BLaER1 treated with 17β-estradiol and CSF1 and Interleukin-3, amounts not matched to agents 10 nM and 100 nM (cell line): ENCODE results near the gene GSAP.

ENCODE experiments used
- H3K27ac ChIP-seq, 11 experiments: shearing (Covaris generic); formaldehyde crosslinking; 2 replicates each; pipeline ENCODE4 v1.8.1; 2022
- H3K27me3 ChIP-seq, 11 experiments: shearing (Covaris generic); formaldehyde crosslinking; 2 replicates each; pipeline ENCODE4 v1.8.1; 2022
- H3K36me3 ChIP-seq, 11 experiments: shearing (Covaris generic); formaldehyde crosslinking; 2 replicates each; pipeline ENCODE4 v1.8.1; 2022
- H3K4me1 ChIP-seq, 10 experiments: shearing (Covaris generic); formaldehyde crosslinking; 2 replicates each; pipeline ENCODE4 v1.8.1; 2022
- H3K4me2 ChIP-seq, 11 experiments: shearing (Covaris generic); formaldehyde crosslinking; 2 replicates each; pipeline ENCODE4 v1.8.1; 2022
- H3K4me3 ChIP-seq, 10 experiments: shearing (Covaris generic); formaldehyde crosslinking; 2 replicates each; pipeline ENCODE4 v1.8.1; 2022
- H3K9ac ChIP-seq, 11 experiments: shearing (Covaris generic); formaldehyde crosslinking; 2 replicates each; pipeline ENCODE4 v1.8.1; 2022
- H3K9me3 ChIP-seq, 11 experiments: shearing (Covaris generic); formaldehyde crosslinking; replicated peaks in 1 of 11; 2 replicates each; pipeline ENCODE4 v1.8.1; 2022
- H4K20me1 ChIP-seq, 11 experiments: shearing (Covaris generic); formaldehyde crosslinking; 2 replicates each; pipeline ENCODE4 v1.8.1; 2022
- Cebpa-rat ChIP-seq, 11 experiments: shearing (Covaris generic); IDR thresholded peaks; 2 replicates each; pipeline ENCODE4 v1.8.1; 2022

GSAP gene

DNA sequence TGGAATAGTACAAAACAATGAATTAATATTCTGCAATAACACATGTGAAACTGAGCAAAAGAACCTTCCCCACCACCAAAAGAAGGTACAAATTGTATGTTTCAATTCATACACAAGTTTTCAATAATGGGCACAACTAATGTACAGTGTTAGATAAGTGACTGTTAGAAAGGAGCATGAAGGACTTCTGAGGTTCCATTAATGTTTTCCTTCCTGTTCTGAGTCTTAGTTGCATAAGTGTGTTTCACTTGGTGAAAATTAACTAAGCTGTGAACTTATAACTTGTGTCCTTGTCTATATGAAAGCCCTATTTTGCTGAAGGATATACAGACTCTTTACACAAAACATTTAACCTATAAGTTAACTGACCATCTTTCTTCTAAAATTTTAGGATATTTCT is 8.2 kb downstream of the GSAP start:
- no peak for TF ChIP-seq Cebpa-rat (IDR thresholded peaks at IDR 0.05)
- no peaks in the 10 kb centered on the region for H3K27me3 ChIP-seq
- peaks cover 0 to 79% (median 7%) of the 10 kb centered on the region in 10 experiments; a peak in 10 of 20 replicates for H3K4me1 ChIP-seq
- H4K20me1 ChIP-seq = no peaks in the 10 kb centered on the region
- peaks cover 0 to 16% (median 0%) of the 10 kb centered on the region in 11 experiments; a peak in 3 of 22 replicates for H3K36me3 ChIP-seq
- H3K4me2 ChIP-seq = peak overlapping the region in 4 of 11 experiments; percentile 27 to 93 (median 84); a peak in 5 of 22 replicates
- no peak overlapping the region for H3K9ac ChIP-seq
- peak overlapping the region in 2 of 11 experiments; percentile 94 to 95; a peak in 6 of 22 replicates for H3K27ac ChIP-seq
- H3K4me3 ChIP-seq = no peak overlapping the region
- no peaks in the 10 kb centered on the region for H3K9me3 ChIP-seq

DNA sequence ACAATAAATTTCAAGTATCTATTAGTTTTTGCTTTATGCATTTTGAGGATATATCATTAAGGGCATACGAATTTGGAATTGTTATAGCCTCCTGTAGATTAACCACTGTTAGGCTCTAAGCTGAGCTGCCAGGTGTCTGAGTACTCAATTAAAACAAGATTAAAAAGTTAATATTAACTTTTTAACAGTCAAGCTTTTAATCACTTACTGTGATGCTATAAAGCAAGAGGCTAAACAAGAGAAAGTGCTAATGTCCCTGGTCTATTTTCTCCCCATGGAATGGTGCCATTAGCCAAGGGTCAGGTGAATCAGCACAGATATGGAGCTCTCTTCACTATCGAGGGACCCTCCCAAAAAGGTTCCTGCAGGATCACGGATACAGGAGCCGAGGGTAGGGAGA is 9.7 kb downstream of the GSAP start:
- Histone ChIP-seq H3K36me3 (peaks cover 0 to 18% (median 0%) of the 10 kb centered on the region in 11 experiments; a peak in 3 of 22 replicates), H3K4me3 (no peak overlapping the region), H3K27me3 (no peaks in the 10 kb centered on the region), H4K20me1 (no peaks in the 10 kb centered on the region), H3K9ac (no peak overlapping the region), H3K27ac (0 out of 22 replicates have a peak overlapping the region, but pooled peaks of 1 of the 11 experiments have one; percentile 21), H3K9me3 (no peaks in the 10 kb centered on the region), H3K4me1 (peaks cover 0 to 72% (median 6%) of the 10 kb centered on the region in 10 experiments; a peak in 10 of 20 replicates), H3K4me2 (peak overlapping the region in 2 of 11 experiments; percentile 50 to 76; a peak in 4 of 22 replicates)
- TF ChIP-seq Cebpa-rat (IDR thresholded peaks at IDR 0.05) = no peak

DNA sequence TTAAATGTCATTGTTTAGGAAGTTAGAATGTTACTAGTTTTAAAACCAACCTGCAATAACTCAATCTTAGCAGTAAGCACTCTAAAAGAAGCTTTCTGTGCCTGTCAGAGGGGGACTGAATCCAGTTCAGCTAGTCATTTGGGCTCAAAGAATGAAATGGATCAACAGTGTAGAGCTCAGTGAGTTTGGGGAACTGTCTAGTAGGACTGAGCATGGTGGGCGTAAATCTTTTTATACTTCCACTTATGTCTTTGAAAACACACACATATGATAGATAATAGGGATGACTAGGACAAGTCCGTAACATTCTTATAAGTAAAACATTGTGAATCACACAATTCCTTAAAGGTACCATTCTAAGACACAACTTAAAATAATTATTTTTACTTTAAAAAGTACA is 11.5 kb downstream of the GSAP start:
- H3K27ac ChIP-seq = no peak overlapping the region
- H3K4me3 ChIP-seq = no peak overlapping the region
- H3K9ac ChIP-seq = no peak overlapping the region
- no peaks in the 10 kb centered on the region for H4K20me1 ChIP-seq
- peaks cover 0 to 18% (median 0%) of the 10 kb centered on the region in 11 experiments; a peak in 3 of 22 replicates for H3K36me3 ChIP-seq
- H3K9me3 ChIP-seq = no peaks in the 10 kb centered on the region
- H3K4me2 ChIP-seq = peak overlapping the region in 3 of 11 experiments; percentile 6 to 37 (median 29); a peak in 4 of 22 replicates
- H3K27me3 ChIP-seq = no peaks in the 10 kb centered on the region
- peaks cover 0 to 72% (median 1%) of the 10 kb centered on the region in 10 experiments; a peak in 10 of 20 replicates for H3K4me1 ChIP-seq
- TF ChIP-seq Cebpa-rat (IDR thresholded peaks at IDR 0.05) = no peak

DNA sequence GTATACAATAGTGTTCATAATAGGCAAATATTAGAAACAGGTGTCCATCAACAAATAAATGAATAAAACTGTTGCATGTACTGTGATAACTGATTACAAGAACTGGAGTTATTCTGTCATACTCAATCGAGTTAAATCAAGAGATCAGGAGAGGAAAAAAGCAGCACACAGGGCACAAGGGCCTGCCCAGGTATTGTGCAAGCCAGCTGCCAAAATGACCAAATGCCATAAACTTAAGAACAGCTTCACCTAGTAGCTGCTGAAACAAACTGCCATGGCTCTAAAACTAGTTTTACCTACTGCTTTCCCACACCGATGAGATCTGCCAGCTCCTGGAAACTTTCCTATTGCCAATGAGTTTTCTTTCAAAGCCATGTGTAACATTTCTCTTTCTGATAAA is 12.2 kb downstream of the GSAP start:
- Histone ChIP-seq H3K4me1 (peaks cover 0 to 72% (median 0%) of the 10 kb centered on the region in 10 experiments; a peak in 9 of 20 replicates), H3K36me3 (peaks cover 0 to 18% (median 0%) of the 10 kb centered on the region in 11 experiments; a peak in 3 of 22 replicates), H3K4me2 (peak overlapping the region in 2 of 11 experiments; percentile 29 to 37; a peak in 2 of 22 replicates), H3K27ac (no peak overlapping the region), H3K9ac (no peak overlapping the region), H3K9me3 (no peaks in the 10 kb centered on the region), H4K20me1 (no peaks in the 10 kb centered on the region), H3K4me3 (no peak overlapping the region), H3K27me3 (no peaks in the 10 kb centered on the region)
- TF ChIP-seq Cebpa-rat (IDR thresholded peaks at IDR 0.05) = no peak

- H3K4me1 ChIP-seq = peaks cover 0 to 72% (median 0%) of the 10 kb centered on the region in 10 experiments; a peak in 8 of 20 replicates
- no peak overlapping the region for H3K27ac ChIP-seq
- no peak overlapping the region for H3K4me3 ChIP-seq
- H3K27me3 ChIP-seq = no peaks in the 10 kb centered on the region
- no peaks in the 10 kb centered on the region for H3K9me3 ChIP-seq
- no peak for TF ChIP-seq Cebpa-rat (IDR thresholded peaks at IDR 0.05)
- no peak overlapping the region for H3K4me2 ChIP-seq
- H3K36me3 ChIP-seq = peaks cover 0 to 18% (median 0%) of the 10 kb centered on the region in 11 experiments; a peak in 3 of 22 replicates
- no peaks in the 10 kb centered on the region for H4K20me1 ChIP-seq
- no peak overlapping the region for H3K9ac ChIP-seq
Measured at GRCh38 chr7:77402818-77403217, 13.3 kb downstream of the GSAP start.

- peaks cover 0 to 62% (median 0%) of the 10 kb centered on the region in 10 experiments; a peak in 8 of 20 replicates for H3K4me1 ChIP-seq
- H4K20me1 ChIP-seq = no peaks in the 10 kb centered on the region
- H3K9me3 ChIP-seq = no peaks in the 10 kb centered on the region
- H3K27me3 ChIP-seq = no peaks in the 10 kb centered on the region
- no peak overlapping the region for H3K4me3 ChIP-seq
- H3K27ac ChIP-seq = peak overlapping the region in 3 of 11 experiments; percentile 63 to 77 (median 63); a peak in 4 of 22 replicates
- no peak overlapping the region for H3K9ac ChIP-seq
- TF ChIP-seq Cebpa-rat (IDR thresholded peaks at IDR 0.05) = no peak
- H3K4me2 ChIP-seq = peak overlapping the region in 3 of 11 experiments; percentile 73 to 91 (median 88); a peak in 4 of 22 replicates
- peaks cover 0 to 33% (median 0%) of the 10 kb centered on the region in 11 experiments; a peak in 6 of 22 replicates for H3K36me3 ChIP-seq
Measured at GRCh38 chr7:77401002-77401401, 15.1 kb downstream of the GSAP start.

DNA sequence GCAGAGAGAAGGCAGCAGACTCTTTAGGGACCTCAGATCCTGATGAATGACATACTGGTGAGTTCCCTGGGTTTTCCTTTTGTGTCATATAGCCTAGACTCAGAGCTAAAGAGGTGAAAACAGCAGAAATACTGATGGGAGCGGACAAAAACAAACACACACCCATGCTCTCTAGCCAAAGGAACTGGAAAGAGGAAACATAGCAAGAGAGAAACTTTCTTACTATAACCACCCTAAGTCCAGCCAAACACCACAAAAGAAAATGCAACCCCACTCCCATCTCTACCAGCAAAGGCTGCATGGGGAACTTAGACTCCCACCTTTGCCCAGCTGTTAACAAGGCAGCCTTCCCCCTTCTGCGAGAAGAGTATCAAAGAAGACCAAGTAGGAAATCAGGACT is 16.3 kb downstream of the GSAP start:
- Histone ChIP-seq H3K4me1 (peaks cover 0 to 59% (median 0%) of the 10 kb centered on the region in 10 experiments; a peak in 8 of 20 replicates), H3K36me3 (peaks cover 0 to 45% (median 0%) of the 10 kb centered on the region in 11 experiments; a peak in 8 of 22 replicates), H3K27ac (peak overlapping the region in 4 of 11 experiments; percentile 33 to 77 (median 63); a peak in 8 of 22 replicates), H3K9ac (peak overlapping the region in 1 of 11 experiments; percentile 32; a peak in 1 of 22 replicates), H3K9me3 (no peaks in the 10 kb centered on the region), H3K4me3 (no peak overlapping the region), H3K4me2 (peak overlapping the region in 4 of 11 experiments; percentile 27 to 91 (median 80); a peak in 7 of 22 replicates), H4K20me1 (no peaks in the 10 kb centered on the region), H3K27me3 (no peaks in the 10 kb centered on the region)
- no peak for TF ChIP-seq Cebpa-rat (IDR thresholded peaks at IDR 0.05)

DNA sequence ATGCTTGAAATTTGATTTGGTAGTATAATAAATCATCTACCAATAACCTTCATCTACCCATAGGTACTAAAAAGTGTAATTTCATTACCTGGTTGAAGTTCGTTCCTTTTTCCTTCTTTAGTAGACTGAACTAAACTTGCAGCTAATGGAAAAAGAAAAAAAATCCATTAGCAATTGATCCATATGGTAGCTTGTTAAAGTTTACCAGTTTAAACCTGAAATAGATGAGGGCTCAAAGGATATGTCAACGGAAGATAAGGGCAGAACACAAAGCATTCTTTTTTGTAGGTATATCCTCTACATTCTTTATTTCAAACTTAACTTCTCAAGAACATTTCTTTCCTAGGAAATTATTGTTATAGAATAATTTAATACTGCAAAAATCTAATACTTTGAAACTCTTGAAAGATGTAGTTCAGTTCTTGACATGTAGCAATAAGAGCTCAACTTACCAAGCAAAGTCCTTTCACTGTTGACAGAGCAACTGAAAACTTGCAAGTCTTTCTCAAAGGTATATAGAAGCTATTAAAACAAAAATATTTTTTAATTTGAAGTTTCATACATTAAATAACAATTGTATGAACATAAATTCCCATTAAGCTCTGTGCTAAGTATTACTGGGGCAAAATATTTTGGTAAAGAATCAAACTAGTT is 19.1 kb downstream of the GSAP start:
- TF ChIP-seq Cebpa-rat (IDR thresholded peaks at IDR 0.05) = no peak

GRCh38 chr7:77395626-77396025 is 20.5 kb downstream of the GSAP start:
- Histone ChIP-seq H4K20me1 (no peaks in the 10 kb centered on the region), H3K4me2 (no peak overlapping the region), H3K9me3 (no peaks in the 10 kb centered on the region), H3K4me1 (peaks cover 0 to 50% (median 0%) of the 10 kb centered on the region in 10 experiments; a peak in 8 of 20 replicates), H3K27me3 (no peaks in the 10 kb centered on the region), H3K9ac (no peak overlapping the region), H3K27ac (no peak overlapping the region), H3K4me3 (no peak overlapping the region), H3K36me3 (peaks cover 0 to 62% (median 0%) of the 10 kb centered on the region in 11 experiments; a peak in 8 of 22 replicates)
- no peak for TF ChIP-seq Cebpa-rat (IDR thresholded peaks at IDR 0.05)

More for the DNA sequence above, 19.1 kb downstream of the GSAP start:
- Histone ChIP-seq H3K27ac (no peak overlapping the region), H3K4me3 (no peak overlapping the region), H3K27me3 (no peaks in the 10 kb centered on the region), H4K20me1 (no peaks in the 10 kb centered on the region), H3K4me1 (peaks cover 0 to 50% (median 0%) of the 10 kb centered on the region in 10 experiments; a peak in 8 of 20 replicates), H3K36me3 (peaks cover 0 to 59% (median 0%) of the 10 kb centered on the region in 11 experiments; a peak in 8 of 22 replicates), H3K9ac (no peak overlapping the region), H3K9me3 (no peaks in the 10 kb centered on the region), H3K4me2 (no peak overlapping the region)
